ENCODE results near the gene RABGAP1L. TPM values are rescaled to one million over a fixed set of nuclear protein-coding genes. Genes with fewer than 3 reads are reported as not detected.
A peak's percentile ranks its signal among the peaks of the same experiment; 100 is the strongest.

The RABGAP1L gene
- total RNA-seq, 1 experiment from 2014 or later: 76.9 TPM

GRCh38 chr1:174448974-174449373 lies 289.7 kb downstream of the RABGAP1L start (continued):
- TF ChIP-seq E2F1 (CRISPR knock-in tag; IDR thresholded peaks at IDR 0.05): no peak

GRCh38 chr1:174451408-174451807 lies 292.1 kb downstream of the RABGAP1L start:
- peaks cover 11% of the 10 kb centered on the region for H3K4me1 Mint-ChIP-seq
- no peaks in the 10 kb centered on the region for H3K27me3 Mint-ChIP-seq (ENCODE audit: low read depth)
- no peak for TF ChIP-seq ATF3 (CRISPR knock-in tag; conservative IDR thresholded peaks at IDR 0.05)
- no peak for TF ChIP-seq ESRRA (CRISPR knock-in tag; IDR thresholded peaks at IDR 0.05; ENCODE audit: borderline replicate concordance)
- TF ChIP-seq NFATC4 (CRISPR knock-in tag; IDR thresholded peaks at IDR 0.05): no peak
- no peak for TF ChIP-seq CBFB (CRISPR knock-in tag; IDR thresholded peaks at IDR 0.05; ENCODE audit: low read depth)
- no peak for TF ChIP-seq OVOL2 (CRISPR knock-in tag; IDR thresholded peaks at IDR 0.05; ENCODE audit: borderline replicate concordance)
- no peak for TF ChIP-seq ETV6 (CRISPR knock-in tag; IDR thresholded peaks at IDR 0.05)
- TF ChIP-seq ATF6 (CRISPR knock-in tag; IDR thresholded peaks at IDR 0.05): no peak
- no peak for TF ChIP-seq SMAD3 (CRISPR knock-in tag; IDR thresholded peaks at IDR 0.05; ENCODE audit: borderline replicate concordance)
- TF ChIP-seq E2F5 (CRISPR knock-in tag; IDR thresholded peaks at IDR 0.05): no peak
- no peak for TF ChIP-seq ZNF281 (CRISPR knock-in tag; IDR thresholded peaks at IDR 0.05)
- no peak for TF ChIP-seq SMAD4 (CRISPR knock-in tag; IDR thresholded peaks at IDR 0.05)
- TF ChIP-seq TEAD1 (CRISPR knock-in tag; IDR thresholded peaks at IDR 0.05): no peak
- TF ChIP-seq USF1 (CRISPR knock-in tag; IDR thresholded peaks at IDR 0.05): no peak
- no peak overlapping the region for H3K4me3 Mint-ChIP-seq
- no peaks in the 10 kb centered on the region for H3K36me3 Mint-ChIP-seq
- peak; percentile 20 for DNase-seq (ENCODE audit: low spot score)
- no peaks in the 10 kb centered on the region for H3K9me3 Mint-ChIP-seq
- H3K27ac Mint-ChIP-seq: no peak overlapping the region
- POLR2A ChIA-PET: no interaction called here
- peak; percentile 66 for ATAC-seq
- CTCF ChIA-PET: interaction anchor here (0.6 to 1.3 kb wide), 2 partner anchors 38 to 46 kb away, joined by 3 to 5 read pairs; no protein-coding TSS in a partner anchor

- ChIA-PET POLR2A (no interaction called here), CTCF (interaction anchor here (1.4 kb wide), 1 partner anchor 203 kb away, joined by 4 read pairs; no protein-coding TSS in a partner anchor)
- DNase-seq (ENCODE audit: low spot score) (no peak), ATAC-seq (no peak)
- Mint-ChIP-seq H3K27me3 (ENCODE audit: low read depth) (no peaks in the 10 kb centered on the region), H3K36me3 (no peaks in the 10 kb centered on the region), H3K27ac (no peak overlapping the region), H3K4me1 (no peaks in the 10 kb centered on the region), H3K9me3 (no peaks in the 10 kb centered on the region), H3K4me3 (no peak overlapping the region)
- no peak for TF ChIP-seq E2F4 (CRISPR knock-in tag; IDR thresholded peaks at IDR 0.05; ENCODE audit: borderline replicate concordance, low read depth)
- no peak for TF ChIP-seq ZNF121 (CRISPR knock-in tag; IDR thresholded peaks at IDR 0.05)
- TF ChIP-seq CDX4 (CRISPR knock-in tag; IDR thresholded peaks at IDR 0.05; ENCODE audit: borderline replicate concordance): no peak
- TF ChIP-seq TEAD4 (CRISPR knock-in tag; IDR thresholded peaks at IDR 0.05): no peak
- no peak for TF ChIP-seq JAZF1 (CRISPR knock-in tag; IDR thresholded peaks at IDR 0.05)
- no peak for TF ChIP-seq ZNF532 (CRISPR knock-in tag; IDR thresholded peaks at IDR 0.05; ENCODE audit: borderline replicate concordance)
These were observed 306.5 kb downstream of the RABGAP1L start for GRCh38 chr1:174465855-174466254.
